Measurements from ENCODE around the gene CRTAC1. TPM values are rescaled to one million over a fixed set of nuclear protein-coding genes. Genes with fewer than 3 reads are reported as not detected.

Gene CRTAC1
- total RNA-seq, 1 donor from 2014 or later: 128 TPM

- intact Hi-C loops (cut with DNase I): loop anchor here (10.0 kb wide), 1 partner anchor 134 kb away; no protein-coding TSS in a partner anchor
- no peaks in the 10 kb centered on the region for H3K9me3 ChIP-seq
- no peak for TF ChIP-seq CTCF (IDR thresholded peaks at IDR 0.05)
- DNase-seq: no peak
- H3K36me3 ChIP-seq: no peaks in the 10 kb centered on the region
- no peaks in the 10 kb centered on the region for H3K27me3 ChIP-seq
- H3K4me1 ChIP-seq: peaks cover 2% of the 10 kb centered on the region
- H3K27ac ChIP-seq: no peak overlapping the region
- ATAC-seq: no peak
- no peak overlapping the region for H3K4me3 ChIP-seq
Measured at GRCh38 chr10:97911217-97911616, 119.2 kb downstream of the CRTAC1 start.

- ATAC-seq: no peak
- TF ChIP-seq CTCF (IDR thresholded peaks at IDR 0.05): no peak
- Histone ChIP-seq H3K27me3 (no peaks in the 10 kb centered on the region), H3K27ac (no peak overlapping the region), H3K9me3 (no peaks in the 10 kb centered on the region), H3K4me1 (no peaks in the 10 kb centered on the region), H3K4me3 (no peak overlapping the region), H3K36me3 (no peaks in the 10 kb centered on the region)
- DNase-seq: no peak
- intact Hi-C loops (cut with DNase I): loop anchor here (10.0 kb wide), 1 partner anchor 134 kb away; no protein-coding TSS in a partner anchor
Measured at GRCh38 chr10:97910661-97911060, 119.8 kb downstream of the CRTAC1 start.

- no peak overlapping the region for H3K4me3 ChIP-seq
- no peaks in the 10 kb centered on the region for H3K36me3 ChIP-seq
- intact Hi-C loops (cut with DNase I): no loop called here
- TF ChIP-seq CTCF (IDR thresholded peaks at IDR 0.05): no peak
- no peaks in the 10 kb centered on the region for H3K4me1 ChIP-seq
- no peaks in the 10 kb centered on the region for H3K9me3 ChIP-seq
- H3K27me3 ChIP-seq: no peaks in the 10 kb centered on the region
- no peak for ATAC-seq
- DNase-seq: no peak
- no peak overlapping the region for H3K27ac ChIP-seq
Measured at GRCh38 chr10:97907830-97908229, 122.6 kb downstream of the CRTAC1 start.

- no peaks in the 10 kb centered on the region for H3K27me3 ChIP-seq
- TF ChIP-seq CTCF (IDR thresholded peaks at IDR 0.05): no peak
- H3K9me3 ChIP-seq: no peaks in the 10 kb centered on the region
- no peaks in the 10 kb centered on the region for H3K36me3 ChIP-seq
- no peaks in the 10 kb centered on the region for H3K4me1 ChIP-seq
- no peak for DNase-seq
- no peak overlapping the region for H3K4me3 ChIP-seq
- H3K27ac ChIP-seq: no peak overlapping the region
- no peak for ATAC-seq
- intact Hi-C loops (cut with DNase I): no loop called here
Measured at GRCh38 chr10:97907211-97907610, 123.2 kb downstream of the CRTAC1 start.

GRCh38 chr10:97905276-97905675, 125.1 kb downstream of the CRTAC1 start:
- Histone ChIP-seq H3K9me3 (no peaks in the 10 kb centered on the region), H3K4me1 (no peaks in the 10 kb centered on the region), H3K27me3 (no peaks in the 10 kb centered on the region), H3K36me3 (no peaks in the 10 kb centered on the region), H3K27ac (no peak overlapping the region), H3K4me3 (no peak overlapping the region)
- no peak for TF ChIP-seq CTCF (IDR thresholded peaks at IDR 0.05)
- DNase-seq: no peak
- ATAC-seq: no peak
- intact Hi-C loops (cut with DNase I): no loop called here

- no peaks in the 10 kb centered on the region for H3K4me1 ChIP-seq
- DNase-seq (no peak), ATAC-seq (no peak)
- intact Hi-C loops (cut with DNase I): no loop called here
- no peak for TF ChIP-seq CTCF (IDR thresholded peaks at IDR 0.05)
- H3K27me3 ChIP-seq: no peaks in the 10 kb centered on the region
- H3K4me3 ChIP-seq: no peak overlapping the region
- H3K9me3 ChIP-seq: no peaks in the 10 kb centered on the region
- no peak overlapping the region for H3K27ac ChIP-seq
- H3K36me3 ChIP-seq: no peaks in the 10 kb centered on the region
Measured at GRCh38 chr10:97904576-97904975, 125.8 kb downstream of the CRTAC1 start.

Data from upper lobe of right lung (tissue), 1 donor.